ENCODE data around the gene CRTC2.
"Not testable (repeated sequence)": the region's sequence is repeated elsewhere in the genome, so short reads cannot be mapped to it uniquely, and the experiment has no call there.

CRTC2 gene, protein sequence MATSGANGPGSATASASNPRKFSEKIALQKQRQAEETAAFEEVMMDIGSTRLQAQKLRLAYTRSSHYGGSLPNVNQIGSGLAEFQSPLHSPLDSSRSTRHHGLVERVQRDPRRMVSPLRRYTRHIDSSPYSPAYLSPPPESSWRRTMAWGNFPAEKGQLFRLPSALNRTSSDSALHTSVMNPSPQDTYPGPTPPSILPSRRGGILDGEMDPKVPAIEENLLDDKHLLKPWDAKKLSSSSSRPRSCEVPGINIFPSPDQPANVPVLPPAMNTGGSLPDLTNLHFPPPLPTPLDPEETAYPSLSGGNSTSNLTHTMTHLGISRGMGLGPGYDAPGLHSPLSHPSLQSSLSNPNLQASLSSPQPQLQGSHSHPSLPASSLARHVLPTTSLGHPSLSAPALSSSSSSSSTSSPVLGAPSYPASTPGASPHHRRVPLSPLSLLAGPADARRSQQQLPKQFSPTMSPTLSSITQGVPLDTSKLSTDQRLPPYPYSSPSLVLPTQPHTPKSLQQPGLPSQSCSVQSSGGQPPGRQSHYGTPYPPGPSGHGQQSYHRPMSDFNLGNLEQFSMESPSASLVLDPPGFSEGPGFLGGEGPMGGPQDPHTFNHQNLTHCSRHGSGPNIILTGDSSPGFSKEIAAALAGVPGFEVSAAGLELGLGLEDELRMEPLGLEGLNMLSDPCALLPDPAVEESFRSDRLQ

DNA sequence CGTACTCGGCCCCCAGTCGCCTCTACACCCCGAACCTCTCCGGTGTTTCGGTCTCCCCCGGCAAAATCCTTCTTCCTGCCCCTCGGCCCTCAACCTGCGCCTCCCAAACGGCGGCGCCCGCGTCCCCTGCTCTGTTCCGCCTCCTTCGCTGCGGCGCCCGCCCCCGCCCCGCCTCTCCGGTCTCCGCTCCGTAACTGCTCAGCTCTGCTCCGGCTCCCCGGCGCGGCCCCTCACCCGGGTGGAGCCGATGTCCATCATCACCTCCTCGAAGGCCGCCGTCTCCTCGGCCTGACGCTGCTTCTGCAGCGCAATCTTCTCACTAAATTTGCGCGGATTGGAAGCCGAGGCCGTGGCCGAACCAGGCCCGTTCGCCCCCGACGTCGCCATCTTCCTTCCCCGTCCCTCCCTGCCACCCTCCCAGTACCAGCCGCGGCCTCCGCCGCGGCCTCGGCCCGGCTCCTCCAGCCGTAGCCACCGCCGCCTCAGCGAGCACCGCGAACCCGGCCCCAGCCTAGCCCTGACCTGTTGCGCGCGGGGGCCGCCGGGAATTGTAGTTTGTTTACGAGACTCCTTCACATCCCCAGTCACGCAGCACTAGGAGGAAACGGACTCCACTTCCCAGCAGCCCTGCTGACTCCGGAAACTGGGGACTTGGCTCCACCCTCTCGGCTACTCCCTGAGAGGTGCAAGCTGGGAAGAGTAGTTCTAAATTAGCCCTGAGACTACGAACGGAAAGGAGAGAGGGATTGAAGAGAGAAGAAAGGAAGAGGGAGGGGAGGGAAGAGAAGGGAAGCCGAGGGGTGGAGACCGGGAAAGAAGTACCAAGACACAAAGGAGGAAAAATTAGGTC, at the start of gene CRTC2:
TSS of gene CRTC2 (minus strand) at position 502 of the 850 bp plus-strand sequence. CDS start at position 387, 115 bp downstream.
- peak within 1 kb of the TSS; percentile 88 to 96 for H3K4me3 ChIP-seq (ENCODE audit: low read depth in 1 of 2, low read length in 2 of 2)
- peaks cover 50% of the 10 kb centered on the region for H3K4me1 ChIP-seq (ENCODE audit: insufficient read depth, low read length)
- H3K27ac ChIP-seq (ENCODE audit: low read depth, low read length), result peak within 1 kb of the TSS; percentile 87

DNA sequence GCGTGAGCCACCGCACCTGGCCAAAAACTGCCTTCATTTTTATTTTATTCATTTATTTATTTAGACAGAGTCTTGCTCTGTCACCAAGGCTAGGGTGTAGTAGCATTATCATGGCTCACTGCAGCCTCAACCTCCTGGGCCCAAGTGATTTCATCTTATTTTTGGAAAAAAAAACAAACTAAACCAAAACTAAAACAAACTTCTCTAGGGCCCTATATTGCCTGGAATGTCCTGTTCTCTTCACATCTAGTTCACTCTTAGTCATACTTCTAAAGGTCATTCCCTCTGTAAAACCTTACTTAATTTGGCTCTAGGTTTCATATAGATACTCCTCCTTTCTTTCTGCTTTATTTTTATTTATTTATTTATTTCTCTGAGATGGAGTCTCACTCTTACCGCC, 47.7 kb upstream of the CRTC2 start:
- Histone ChIP-seq H3K9me3 (ENCODE audit: low read length) (no peaks in the 10 kb centered on the region), H3K27ac (ENCODE audit: low read depth, low read length) (no peak overlapping the region), H3K4me1 (ENCODE audit: insufficient read depth, low read length) (no peaks in the 10 kb centered on the region), H3K36me3 (ENCODE audit: insufficient read depth, low read length) (no peaks in the 10 kb centered on the region), H3K27me3 (ENCODE audit: control insufficient read depth in 1 of 2, insufficient read depth in 2 of 2, low read length in 2 of 2) (no peaks in the 10 kb centered on the region), H3K9ac (ENCODE audit: low read length) (no peak overlapping the region), H3K4me3 (ENCODE audit: low read depth in 1 of 2, low read length in 2 of 2) (no peak overlapping the region)

More for the DNA sequence above, at the start of gene CRTC2:
- Histone ChIP-seq H3K9me3 (ENCODE audit: low read length) (no peaks in the 10 kb centered on the region), H3K36me3 (ENCODE audit: insufficient read depth, low read length) (peaks cover 34% of the 10 kb centered on the region), H3K9ac (ENCODE audit: low read length) (peak within 1 kb of the TSS; percentile 88), H3K27me3 (ENCODE audit: control insufficient read depth in 1 of 2, insufficient read depth in 2 of 2, low read length in 2 of 2) (no peaks in the 10 kb centered on the region)

DNA sequence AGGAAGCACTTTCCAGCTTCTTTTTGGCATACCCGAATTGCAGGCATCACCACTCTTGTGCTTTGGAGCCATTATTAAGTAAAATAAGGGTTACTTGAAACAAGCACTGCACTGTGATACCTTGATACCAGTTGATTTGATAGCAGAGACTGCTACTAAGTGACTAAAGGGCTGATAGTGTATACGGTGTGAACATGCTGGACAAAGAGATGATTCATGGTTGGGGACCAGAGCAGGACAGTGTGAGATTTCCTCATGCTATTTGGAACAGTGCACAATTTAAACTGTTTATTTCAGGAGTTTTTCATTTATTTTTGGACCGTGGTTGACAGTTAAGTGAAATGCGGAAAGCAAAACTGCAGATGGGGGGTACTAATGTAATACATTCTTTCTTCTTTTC, 42.0 kb upstream of the CRTC2 start:
- Histone ChIP-seq H3K4me1 (ENCODE audit: insufficient read depth, low read length) (no peaks in the 10 kb centered on the region), H3K36me3 (ENCODE audit: insufficient read depth, low read length) (no peaks in the 10 kb centered on the region), H3K27me3 (ENCODE audit: control insufficient read depth in 1 of 2, insufficient read depth in 2 of 2, low read length in 2 of 2) (no peaks in the 10 kb centered on the region), H3K9me3 (ENCODE audit: low read length) (no peaks in the 10 kb centered on the region), H3K4me3 (ENCODE audit: low read depth in 1 of 2, low read length in 2 of 2) (no peak overlapping the region), H3K27ac (ENCODE audit: low read depth, low read length) (no peak overlapping the region), H3K9ac (ENCODE audit: low read length) (no peak overlapping the region)

DNA sequence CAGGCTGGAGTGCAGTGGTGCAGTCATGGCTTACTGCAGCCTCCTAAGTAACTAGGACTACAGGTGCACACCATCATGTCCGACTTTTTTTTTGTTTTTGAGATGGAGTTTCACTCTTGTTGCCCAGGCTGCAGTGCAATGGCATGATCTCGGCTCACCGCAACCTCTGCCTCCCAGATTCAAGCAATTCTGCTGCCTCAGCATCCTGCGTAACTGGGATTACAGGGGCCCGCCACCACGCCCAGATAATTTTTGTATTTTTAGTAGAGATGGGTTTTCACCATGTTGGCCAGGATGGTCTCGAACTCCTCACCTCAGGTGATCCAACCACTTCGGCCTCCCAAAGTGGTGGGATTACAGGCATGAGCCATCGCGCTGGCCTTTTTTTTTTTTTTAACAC, 38.5 kb upstream of the CRTC2 start:
- not testable (repeated sequence) for H3K9me3 ChIP-seq (ENCODE audit: low read length); H3K27me3 ChIP-seq (ENCODE audit: control insufficient read depth in 1 of 2, insufficient read depth in 2 of 2, low read length in 2 of 2); H3K4me3 ChIP-seq (ENCODE audit: low read depth in 1 of 2, low read length in 2 of 2); H3K9ac ChIP-seq (ENCODE audit: low read length); H3K27ac ChIP-seq (ENCODE audit: low read depth, low read length)
- H3K36me3 ChIP-seq (ENCODE audit: insufficient read depth, low read length), result peaks cover 21% of the 10 kb centered on the region
- H3K4me1 ChIP-seq (ENCODE audit: insufficient read depth, low read length), result peaks cover 13% of the 10 kb centered on the region

DNA sequence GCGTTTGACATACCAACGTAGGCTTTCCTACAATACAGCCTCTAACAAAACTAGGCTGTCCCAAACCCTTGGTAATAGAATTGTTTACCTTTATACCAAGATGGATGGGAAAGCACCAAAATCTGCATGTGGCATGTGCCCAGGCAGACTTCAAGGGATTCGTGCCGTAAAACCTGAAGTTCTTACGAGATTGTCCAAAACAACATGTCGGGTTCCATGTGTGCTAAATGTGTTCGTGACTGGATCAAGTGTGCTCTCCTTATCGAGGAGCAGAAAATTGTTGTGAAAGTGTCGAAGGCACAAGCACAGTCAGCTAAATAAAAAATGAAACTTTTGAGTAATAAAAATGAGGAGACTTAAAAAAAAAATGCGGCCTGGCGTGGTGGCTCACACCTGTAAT, 37.2 kb upstream of the CRTC2 start:
- Histone ChIP-seq H3K9me3 (ENCODE audit: low read length) (no peaks in the 10 kb centered on the region), H3K27ac (ENCODE audit: low read depth, low read length) (no peak overlapping the region)

DNA sequence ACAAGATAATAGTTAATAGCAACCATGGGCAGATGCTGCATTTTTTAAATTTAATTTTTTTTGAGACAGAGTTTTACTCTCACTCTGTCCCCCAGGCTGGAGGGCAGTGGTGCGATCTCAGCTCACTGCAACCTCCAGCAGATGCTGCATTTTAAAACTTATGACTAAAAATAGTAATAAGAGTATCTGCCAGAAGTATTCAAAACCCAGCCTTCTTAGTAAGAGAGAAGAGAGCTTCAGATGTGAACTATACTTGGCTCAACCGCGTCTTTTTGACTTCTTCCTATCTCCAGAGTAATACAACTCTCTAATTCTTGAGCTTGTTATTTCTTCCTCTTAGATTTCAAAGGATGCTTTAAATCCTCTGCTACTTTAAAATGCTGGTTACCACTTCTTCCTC, 36.8 kb upstream of the CRTC2 start:
- no peak overlapping the region for H3K27ac ChIP-seq (ENCODE audit: low read depth, low read length)
- H3K4me1 ChIP-seq (ENCODE audit: insufficient read depth, low read length), result peaks cover 21% of the 10 kb centered on the region
- H3K27me3 ChIP-seq (ENCODE audit: control insufficient read depth in 1 of 2, insufficient read depth in 2 of 2, low read length in 2 of 2), result no peaks in the 10 kb centered on the region
- no peak overlapping the region for H3K9ac ChIP-seq (ENCODE audit: low read length)
- no peaks in the 10 kb centered on the region for H3K9me3 ChIP-seq (ENCODE audit: low read length)
- peaks cover 25% of the 10 kb centered on the region for H3K36me3 ChIP-seq (ENCODE audit: insufficient read depth, low read length)
- no peak overlapping the region for H3K4me3 ChIP-seq (ENCODE audit: low read depth in 1 of 2, low read length in 2 of 2)

More for the DNA sequence above, 37.2 kb upstream of the CRTC2 start:
- Histone ChIP-seq H3K4me1 (ENCODE audit: insufficient read depth, low read length) (peaks cover 18% of the 10 kb centered on the region), H3K36me3 (ENCODE audit: insufficient read depth, low read length) (peaks cover 25% of the 10 kb centered on the region), H3K27me3 (ENCODE audit: control insufficient read depth in 1 of 2, insufficient read depth in 2 of 2, low read length in 2 of 2) (no peaks in the 10 kb centered on the region), H3K4me3 (ENCODE audit: low read depth in 1 of 2, low read length in 2 of 2) (no peak overlapping the region), H3K9ac (ENCODE audit: low read length) (no peak overlapping the region)

DNA sequence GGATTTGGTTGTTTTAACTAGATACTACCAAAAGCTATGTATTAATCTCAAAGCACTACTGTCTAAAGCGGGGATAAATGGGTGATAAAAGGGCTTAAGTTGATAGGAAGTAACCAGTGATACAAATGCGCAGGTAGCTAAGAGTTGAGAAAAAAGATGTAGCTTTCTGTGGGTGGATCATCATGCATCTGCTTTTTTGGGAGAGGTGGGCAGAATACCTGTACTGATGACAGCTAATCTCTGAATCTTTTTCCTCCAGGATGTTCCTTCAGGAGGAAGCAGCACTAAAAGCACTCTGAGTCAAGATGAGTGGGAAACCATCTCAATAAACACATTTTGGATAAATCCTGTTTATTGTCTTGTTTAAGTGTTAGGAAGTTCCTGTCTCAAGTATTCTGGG, 33.4 kb upstream of the CRTC2 start:
- Histone ChIP-seq H3K36me3 (ENCODE audit: insufficient read depth, low read length) (peaks cover 25% of the 10 kb centered on the region), H3K9ac (ENCODE audit: low read length) (peak overlapping the region; percentile 95), H3K4me1 (ENCODE audit: insufficient read depth, low read length) (peaks cover 27% of the 10 kb centered on the region), H3K4me3 (ENCODE audit: low read depth in 1 of 2, low read length in 2 of 2) (peak overlapping the region; percentile 75 to 96), H3K9me3 (ENCODE audit: low read length) (no peaks in the 10 kb centered on the region), H3K27ac (ENCODE audit: low read depth, low read length) (peak overlapping the region; percentile 87), H3K27me3 (ENCODE audit: control insufficient read depth in 1 of 2, insufficient read depth in 2 of 2, low read length in 2 of 2) (no peaks in the 10 kb centered on the region)

DNA sequence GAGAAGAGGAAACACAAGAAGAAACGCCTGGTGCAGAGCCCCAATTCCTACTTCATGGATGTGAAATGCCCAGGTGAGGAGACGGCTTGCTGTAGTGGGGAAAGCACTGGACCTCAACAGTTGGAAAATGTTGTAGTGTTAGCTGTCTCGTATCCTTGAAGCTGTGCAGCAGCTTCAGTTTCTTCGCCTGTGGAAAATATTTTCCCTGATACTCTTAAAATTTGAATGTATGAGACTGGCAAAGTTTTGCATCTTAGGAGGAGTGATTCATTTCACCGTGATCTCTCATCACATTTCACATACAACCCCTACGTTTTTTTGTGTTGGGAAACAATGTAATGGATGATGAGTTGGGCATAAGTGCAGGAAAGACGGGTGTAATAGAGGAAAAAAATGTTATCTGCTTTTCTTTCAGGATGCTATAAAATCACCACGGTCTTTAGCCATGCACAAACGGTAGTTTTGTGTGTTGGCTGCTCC, 32.8 kb upstream of the CRTC2 start:
- Histone ChIP-seq H3K4me3 (ENCODE audit: low read depth in 1 of 2, low read length in 2 of 2) (peak overlapping the region; percentile 75 to 96), H3K4me1 (ENCODE audit: insufficient read depth, low read length) (peaks cover 32% of the 10 kb centered on the region), H3K36me3 (ENCODE audit: insufficient read depth, low read length) (peaks cover 25% of the 10 kb centered on the region), H3K27me3 (ENCODE audit: control insufficient read depth in 1 of 2, insufficient read depth in 2 of 2, low read length in 2 of 2) (no peaks in the 10 kb centered on the region), H3K9ac (ENCODE audit: low read length) (peak overlapping the region; percentile 95), H3K27ac (ENCODE audit: low read depth, low read length) (peak overlapping the region; percentile 87), H3K9me3 (ENCODE audit: low read length) (no peaks in the 10 kb centered on the region)

DNA sequence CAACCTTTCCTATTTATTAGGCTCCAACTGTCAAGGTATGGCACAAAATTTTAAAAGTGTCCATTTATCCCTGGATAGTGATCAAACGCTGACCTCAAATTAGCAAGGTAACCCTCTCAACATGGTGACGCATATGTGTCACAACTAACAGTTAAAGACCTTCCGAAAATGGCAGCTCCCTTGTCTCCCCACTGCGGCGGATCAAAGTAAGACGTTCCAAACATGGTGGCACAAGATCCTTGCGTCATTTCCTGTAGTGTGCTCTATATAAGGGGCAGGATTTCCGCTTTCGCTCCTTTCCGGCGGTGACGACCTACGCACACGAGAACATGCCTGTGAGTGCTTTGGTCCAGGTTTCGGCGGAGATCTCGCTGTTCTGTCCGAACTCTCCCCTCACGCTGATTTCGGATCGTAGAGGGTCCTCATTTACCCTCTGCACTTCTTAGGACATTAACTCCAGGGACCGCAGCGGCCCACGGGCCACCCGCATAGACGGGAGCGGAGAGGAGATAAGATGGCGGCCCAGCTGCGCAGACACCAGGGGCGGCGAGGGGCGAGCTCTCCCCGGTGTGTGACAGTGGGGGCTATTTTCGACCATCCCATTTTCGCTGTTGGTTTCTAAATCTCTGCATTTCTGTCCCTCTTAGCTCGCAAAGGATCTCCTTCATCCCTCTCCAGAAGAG, 32.2 kb upstream of the CRTC2 start, which contains the start of gene RPS27:
TSS of gene RPS27 (plus strand) at position 295 of the 683 bp plus-strand sequence. CDS start at position 330, 35 bp downstream.
- peak within 1 kb of the TSS; percentile 75 to 96 for H3K4me3 ChIP-seq (ENCODE audit: low read depth in 1 of 2, low read length in 2 of 2)
- no peaks in the 10 kb centered on the region for H3K27me3 ChIP-seq (ENCODE audit: control insufficient read depth in 1 of 2, insufficient read depth in 2 of 2, low read length in 2 of 2)
- peaks cover 32% of the 10 kb centered on the region for H3K4me1 ChIP-seq (ENCODE audit: insufficient read depth, low read length)
- no peaks in the 10 kb centered on the region for H3K9me3 ChIP-seq (ENCODE audit: low read length)
- H3K9ac ChIP-seq (ENCODE audit: low read length), result peak within 1 kb of the TSS; percentile 95
- peaks cover 25% of the 10 kb centered on the region for H3K36me3 ChIP-seq (ENCODE audit: insufficient read depth, low read length)
- peak within 1 kb of the TSS; percentile 87 for H3K27ac ChIP-seq (ENCODE audit: low read depth, low read length)

DNA sequence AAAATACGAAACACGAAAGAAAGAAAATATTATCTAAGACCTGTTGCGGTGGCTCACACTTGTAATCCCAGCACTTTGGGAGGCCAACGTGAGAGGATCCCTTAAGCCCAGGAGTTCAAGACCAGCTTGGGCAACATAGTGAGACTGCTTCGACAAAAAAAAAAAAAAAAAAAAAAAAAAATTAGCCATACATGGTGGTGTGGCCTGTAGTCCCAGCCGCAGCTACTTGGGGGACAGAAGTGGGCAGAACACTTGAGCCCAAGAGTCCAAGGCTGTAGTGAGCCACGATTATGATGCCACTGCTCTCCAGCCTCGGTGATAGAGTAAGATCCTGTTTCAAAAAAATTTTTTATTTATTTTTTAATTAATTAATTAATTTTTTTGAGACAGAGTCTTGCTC, 29.2 kb upstream of the CRTC2 start:
- Histone ChIP-seq H3K4me1 (ENCODE audit: insufficient read depth, low read length) (peaks cover 37% of the 10 kb centered on the region), H3K36me3 (ENCODE audit: insufficient read depth, low read length) (peaks cover 18% of the 10 kb centered on the region), H3K27me3 (ENCODE audit: control insufficient read depth in 1 of 2, insufficient read depth in 2 of 2, low read length in 2 of 2) (no peaks in the 10 kb centered on the region), H3K27ac (ENCODE audit: low read depth, low read length) (no peak overlapping the region), H3K9me3 (ENCODE audit: low read length) (no peaks in the 10 kb centered on the region), H3K4me3 (ENCODE audit: low read depth in 1 of 2, low read length in 2 of 2) (no peak overlapping the region), H3K9ac (ENCODE audit: low read length) (no peak overlapping the region)
